Endodermal cell (in vitro differentiated cells): ENCODE measurements around the gene GP9. TPM values are rescaled to one million over a fixed set of nuclear protein-coding genes. Genes with fewer than 3 reads are reported as not detected.
A peak's percentile ranks its signal among the peaks of the same experiment; 100 is the strongest.

Source experiments
- DNase-seq: peaks from one replicate; pipeline ENCODE4 v3.0.0-alpha.2; 2017
- H3K27ac ChIP-seq: 2 replicates; pipeline ENCODE4 v1.5.1; 2013; ENCODE audit warnings: mild to moderate bottlenecking, low read depth, low read length, moderate library complexity
- H3K27me3 ChIP-seq: 2 replicates; pipeline ENCODE4 v1.6.1; 2013; ENCODE audit warnings: mild to moderate bottlenecking, low read length, moderate library complexity; ENCODE audit not compliant: insufficient read depth, control insufficient read depth, poor library complexity, severe bottlenecking
- H3K36me3 ChIP-seq: 2 replicates; pipeline ENCODE4 v1.7.0; 2013; ENCODE audit warnings: mild to moderate bottlenecking, low read length, moderate library complexity; ENCODE audit not compliant: control insufficient read depth, insufficient read depth
- H3K4me1 ChIP-seq: one replicate; pipeline ENCODE4 v1.7.0; 2013; ENCODE audit warnings: low read length; ENCODE audit not compliant: control insufficient read depth, insufficient read depth
- H3K4me3 ChIP-seq: 2 replicates; pipeline ENCODE4 v1.5.1; 2013; ENCODE audit warnings: mild to moderate bottlenecking, low read length, moderate library complexity
- H3K9ac ChIP-seq: 2 replicates; pipeline ENCODE4 v1.6.1; 2013; ENCODE audit warnings: mild to moderate bottlenecking, low read length, moderate library complexity; ENCODE audit not compliant: poor library complexity, severe bottlenecking; ENCODE audit errors: extremely low read depth
- H3K9me3 ChIP-seq: 2 replicates; pipeline ENCODE4 v1.6.1; 2013; ENCODE audit warnings: mild to moderate bottlenecking, low read length, moderate library complexity; ENCODE audit not compliant: control insufficient read depth
- H3K27ac Mint-ChIP-seq: 2 replicates; pipeline ENCODE4 v1.8.0; 2020; ENCODE audit warnings: mixed read lengths
- H3K27me3 Mint-ChIP-seq: 2 replicates; pipeline ENCODE4 v1.8.0; 2021; ENCODE audit warnings: mild to moderate bottlenecking, mixed read lengths; ENCODE audit not compliant: insufficient read depth
- H3K36me3 Mint-ChIP-seq: 2 replicates; pipeline ENCODE4 v1.8.0; 2020; ENCODE audit warnings: low read depth, mixed read lengths
- H3K4me1 Mint-ChIP-seq: 2 replicates; pipeline ENCODE4 v1.8.0; 2020; ENCODE audit warnings: mixed read lengths
- H3K4me3 Mint-ChIP-seq: 2 replicates; pipeline ENCODE4 v1.8.0; 2020; ENCODE audit warnings: mild to moderate bottlenecking, moderate library complexity, mixed read lengths
- H3K9me3 Mint-ChIP-seq: 2 replicates; pipeline ENCODE4 v1.8.0; 2020; ENCODE audit warnings: mild to moderate bottlenecking, mixed read lengths
- CTCF ChIP-seq: fragments of 200-600 bp; sonication (generic); conservative IDR thresholded peaks from 2 replicates; pipeline ENCODE4 v1.5.0; 2021; ENCODE audit warnings: antibody characterized with exemption, mild to moderate bottlenecking
- WGBS, 2 experiments: methylation state at CpG; one replicate each; pipeline versions ENCODE4 v1.1.5 to v1.1.7; 2013; ENCODE audit warnings: missing lambda C conversion rate in 2 of 2, mixed read lengths in 1 of 2; ENCODE audit not compliant: insufficient coverage in 1 of 2, insufficient read length in 1 of 2; 5-methylcytosine and 5-hydroxymethylcytosine counted together
- total RNA-seq, 2 donors: library from RNA; stranded (reverse); fragmentation: NEBNext Ultra II Directional in 1 of 2; extraction: Animal tissue kit (Norgen Biotek cat#: 25700) in 1 of 2; gene quantifications; 2 replicates in 1 of 2; 3 replicates in 1 of 2; pipeline ENCODE4 v1.2.1, GENCODE V29; 2021

GP9 gene
- total RNA-seq, 2 donors from 2014 or later: not detected

- Histone ChIP-seq H3K9me3 (no peaks in the 10 kb centered on the region), H3K4me3 (no peak overlapping the region), H3K36me3 (no peaks in the 10 kb centered on the region), H3K4me1 (peaks cover 7% of the 10 kb centered on the region), H3K9ac (no peak overlapping the region), H3K27me3 (no peaks in the 10 kb centered on the region), H3K27ac (no peak overlapping the region)
- Mint-ChIP-seq H3K4me1 (peaks cover 41% of the 10 kb centered on the region), H3K9me3 (peaks cover 7% of the 10 kb centered on the region), H3K27ac (peak overlapping the region; percentile 21), H3K4me3 (no peak overlapping the region), H3K27me3 (peaks cover 13% of the 10 kb centered on the region), H3K36me3 (peaks cover 4% of the 10 kb centered on the region)
- DNase-seq: peak; percentile 48
- 77 to 89% methylated on average over 4 to 5 of the region's 5 CpGs for WGBS, 2 experiments
- no peak for TF ChIP-seq CTCF
Measured at GRCh38 chr3:129051871-129052340, 8.7 kb upstream of the GP9 start.

- no peak overlapping the region for H3K4me3 ChIP-seq
- no peak for TF ChIP-seq CTCF
- no peaks in the 10 kb centered on the region for H3K9me3 ChIP-seq
- Mint-ChIP-seq H3K27ac (no peak overlapping the region), H3K9me3 (peaks cover 7% of the 10 kb centered on the region), H3K4me1 (peaks cover 43% of the 10 kb centered on the region), H3K4me3 (no peak overlapping the region), H3K36me3 (peaks cover 4% of the 10 kb centered on the region), H3K27me3 (peaks cover 8% of the 10 kb centered on the region)
- WGBS, 2 experiments: 91 to 95% methylated on average over 4 to 6 of the region's 6 CpGs
- H3K4me1 ChIP-seq: peaks cover 7% of the 10 kb centered on the region
- H3K36me3 ChIP-seq: no peaks in the 10 kb centered on the region
- no peak overlapping the region for H3K27ac ChIP-seq
- no peak overlapping the region for H3K9ac ChIP-seq
- H3K27me3 ChIP-seq: no peaks in the 10 kb centered on the region
- DNase-seq: peak; percentile 35
Measured at GRCh38 chr3:129052675-129053074, 7.9 kb upstream of the GP9 start.

GRCh38 chr3:129054605-129055104 is 5.9 kb upstream of the GP9 start:
- no peak overlapping the region for H3K9ac ChIP-seq
- peak overlapping the region; percentile 5 for H3K4me3 ChIP-seq
- H3K36me3 ChIP-seq: no peaks in the 10 kb centered on the region
- no peaks in the 10 kb centered on the region for H3K9me3 Mint-ChIP-seq
- peak; percentile 43 for DNase-seq
- 76% methylated on average over 3 of the region's 3 CpGs; no CpG with 5 or more reads in 1 of the 2 experiments for WGBS, 2 experiments
- H3K27ac Mint-ChIP-seq: peak overlapping the region; percentile 21
- no peak for TF ChIP-seq CTCF
- no peaks in the 10 kb centered on the region for H3K27me3 ChIP-seq
- H3K4me1 Mint-ChIP-seq: peaks cover 48% of the 10 kb centered on the region
- H3K4me3 Mint-ChIP-seq: peak overlapping the region; percentile 7
- H3K4me1 ChIP-seq: peaks cover 7% of the 10 kb centered on the region
- no peak overlapping the region for H3K27ac ChIP-seq
- H3K9me3 ChIP-seq: no peaks in the 10 kb centered on the region
- no peaks in the 10 kb centered on the region for H3K36me3 Mint-ChIP-seq
- no peaks in the 10 kb centered on the region for H3K27me3 Mint-ChIP-seq
